Heart left ventricle (tissue), 16 donors: ENCODE results near the gene EIF4E3. TPM values are rescaled to one million over a fixed set of nuclear protein-coding genes. Genes with fewer than 3 reads are reported as not detected.

Experiments used
- ATAC-seq, 4 donors: fragments of 200-7000 bp; cut with Tn5 transposase; one replicate each; pipeline ENCODE4 v1.9.1; 2020 to 2022; ENCODE audit warnings: moderate library complexity in 4 of 4, mild to moderate bottlenecking in 3 of 4, moderate number of reproducible peaks in 1 of 4
- DNase-seq, 5 donors: peaks; one replicate each; pipeline ENCODE4 v3.0.0-alpha.2; 2020
- H3K27ac ChIP-seq, 12 donors: fragments of 200-600 bp; sonication (generic) in 4 of 12; one replicate each; pipeline versions ENCODE4 v1.5.0 to v1.8.0; 2016 to 2022; ENCODE audit warnings: mild to moderate bottlenecking in 2 of 12
- H3K27me3 ChIP-seq, 9 donors: fragments of 200-600 bp; sonication (generic) in 2 of 9; one replicate each; pipeline versions ENCODE4 v1.5.1 to v1.8.0; 2016 to 2022; ENCODE audit warnings: mild to moderate bottlenecking in 3 of 9
- H3K36me3 ChIP-seq, 9 donors: fragments of 200-600 bp; sonication (generic) in 2 of 9; one replicate each; pipeline versions ENCODE4 v1.5.0 to v1.8.0; 2018 to 2022; ENCODE audit warnings: mild to moderate bottlenecking in 2 of 9
- H3K4me1 ChIP-seq, 12 donors: fragments of 200-600 bp; sonication (generic) in 4 of 12; one replicate each; pipeline versions ENCODE4 v1.5.0 to v1.8.0; 2016 to 2022; ENCODE audit warnings: mild to moderate bottlenecking in 3 of 12
- H3K4me3 ChIP-seq, 12 donors: fragments of 200-600 bp; sonication (generic) in 4 of 12; one replicate each; pipeline versions ENCODE4 v1.5.0 to v1.8.0; 2017 to 2022; ENCODE audit warnings: mild to moderate bottlenecking in 9 of 12, moderate library complexity in 4 of 12
- H3K9me3 ChIP-seq, 12 donors: fragments of 200-600 bp; sonication (generic) in 4 of 12; one replicate each; pipeline versions ENCODE4 v1.5.0 to v1.8.0; 2016 to 2022; ENCODE audit warnings: mild to moderate bottlenecking in 1 of 12
- POLR2A ChIP-seq, 2 donors: fragments of 450-650 bp; IDR thresholded peaks; one replicate each; pipeline ENCODE4 v1.6.1; 2017; ENCODE audit warnings: antibody characterized with exemption in 2 of 2, mild to moderate bottlenecking in 2 of 2, moderate library complexity in 2 of 2
- WGBS, 4 donors: extraction: QIAGEN DNeasy Blood & Tissue Kit in 2 of 4; methylation state at CpG; one replicate each; pipeline versions ENCODE4 v1.1.5 to v1.1.7; 2013 to 2018; 5-methylcytosine and 5-hydroxymethylcytosine counted together
- intact Hi-C, 10 donors: fragments of 100-400 bp; cut with DNase I; formaldehyde crosslinking; loops; one replicate each; pipeline versions ENCODE4 v1.11.1 to v1.14.2; 2022
- polyA plus RNA-seq, 2 donors: library from polyadenylated mRNA; stranded (reverse); fragments of 200-250 nt; gene quantifications; one replicate each; pipeline ENCODE4 v1.2.3, GENCODE V29; 2013
- total RNA-seq, 9 donors: library from RNA; depleted of rRNA in 2 of 9; stranded (reverse); fragments of >200 nt in 2 of 9; fragmentation: NEBNext Ultra II Directional in 3 of 9; extraction: Animal tissue kit (Norgen Biotek cat#: 25700) in 3 of 9; gene quantifications; one replicate each; pipeline versions ENCODE4 v1.1.0 to v1.2.4, GENCODE V29; 2016 to 2023
- TF ChIP-seq, protein P1 (sequence below), 12 donors: fragments of 200-600 bp; sonication (generic) in 4 of 12; IDR thresholded peaks; one replicate each; pipeline versions ENCODE4 v1.5.0 to v1.8.0; 2018 to 2022; ENCODE audit warnings: antibody characterized with exemption in 12 of 12, mild to moderate bottlenecking in 5 of 12
- donor health status: ischemic (EF 13 %, LVEDD 7.1; RV severe dilation, severe dysfunction).
- donor health status: healthy with polysubstance abuse.
- donor health status: DM: no; HTN: yes; CAD: no.
- donor health status: DM: no; HTN: no; CAD: no.
- donor health status: ischemic (EF 25% LVEDD 6.9; RV normal size, moderate dysfunction).
- donor health status: ischemic (EF 25% LVEDD 5.7; RV mildly dilated, moderate dysfunction).
- donor health status: healthy.
- donor health status: DM: yes; HTN: yes; CAD: no.
- donor health status: ischemic (EF 35%, LVEDD 5.7; RV mildly dilated, moderate dysfunction).
- donor health status: nonischemic (EF 11% LVEDD 7.7; RV severe dilation, severe dysfunction).
- donor health status: DM: yes; HTN: yes; CAD: no.
- donor health status: PGD.
- donor health status: ischemic (EF 29% LVEDD 5.4; RV normal size, mild dysfunction).
- donor health status: nonischemic (EF 23%, LVEDD 6.1; RV moderate dilation, normal function).

EIF4E3 gene
- total and polyA plus RNA-seq, 11 donors, result 18.4 to 53.0 (median 45.4) TPM

DNA sequence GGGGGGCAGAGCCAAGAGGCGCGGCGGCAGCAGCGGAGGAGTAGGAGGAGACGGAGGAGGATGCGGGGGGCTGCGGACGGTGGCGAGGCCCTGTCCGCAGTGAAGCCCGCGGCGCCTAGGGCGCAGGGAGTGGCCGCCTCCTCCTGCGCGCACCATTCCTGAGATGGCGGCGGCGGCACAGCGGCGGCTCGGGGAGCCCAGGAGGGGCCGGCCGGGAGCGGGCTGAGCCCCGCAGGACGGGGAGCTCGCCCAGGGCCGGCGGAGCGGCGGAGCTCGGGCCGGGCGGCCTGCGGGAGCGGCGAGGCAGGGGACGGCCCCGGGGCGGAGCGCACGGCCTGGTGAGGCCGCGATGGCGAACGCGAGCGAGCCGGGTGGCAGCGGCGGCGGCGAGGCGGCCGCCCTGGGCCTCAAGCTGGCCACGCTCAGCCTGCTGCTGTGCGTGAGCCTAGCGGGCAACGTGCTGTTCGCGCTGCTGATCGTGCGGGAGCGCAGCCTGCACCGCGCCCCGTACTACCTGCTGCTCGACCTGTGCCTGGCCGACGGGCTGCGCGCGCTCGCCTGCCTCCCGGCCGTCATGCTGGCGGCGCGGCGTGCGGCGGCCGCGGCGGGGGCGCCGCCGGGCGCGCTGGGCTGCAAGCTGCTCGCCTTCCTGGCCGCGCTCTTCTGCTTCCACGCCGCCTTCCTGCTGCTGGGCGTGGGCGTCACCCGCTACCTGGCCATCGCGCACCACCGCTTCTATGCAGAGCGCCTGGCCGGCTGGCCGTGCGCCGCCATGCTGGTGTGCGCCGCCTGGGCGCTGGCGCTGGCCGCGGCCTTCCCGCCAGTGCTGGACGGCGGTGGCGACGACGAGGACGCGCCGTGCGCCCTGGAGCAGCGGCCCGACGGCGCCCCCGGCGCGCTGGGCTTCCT is 28.8 kb upstream of the EIF4E3 start, which contains the start of gene GPR27:
TSS of gene GPR27 (plus strand) at position 155 of the 909 bp plus-strand sequence. CDS start at position 350, 195 bp downstream.
- DNase-seq, result peak in 1 of 5 donors; percentile 31
- no peaks in the 10 kb centered on the region for H3K9me3 ChIP-seq
- peaks cover 0 to 35% (median 13%) of the 10 kb centered on the region in 9 donors for H3K27me3 ChIP-seq
- WGBS, 4 donors, result 0 to 1% (median 1%) methylated on average over 34 to 131 of the region's 131 CpGs; no CpG with 5 or more reads in 1 of the 4 donors
- no peak for TF ChIP-seq POLR2A (IDR thresholded peaks at IDR 0.05)
- TF ChIP-seq, protein P1, sequence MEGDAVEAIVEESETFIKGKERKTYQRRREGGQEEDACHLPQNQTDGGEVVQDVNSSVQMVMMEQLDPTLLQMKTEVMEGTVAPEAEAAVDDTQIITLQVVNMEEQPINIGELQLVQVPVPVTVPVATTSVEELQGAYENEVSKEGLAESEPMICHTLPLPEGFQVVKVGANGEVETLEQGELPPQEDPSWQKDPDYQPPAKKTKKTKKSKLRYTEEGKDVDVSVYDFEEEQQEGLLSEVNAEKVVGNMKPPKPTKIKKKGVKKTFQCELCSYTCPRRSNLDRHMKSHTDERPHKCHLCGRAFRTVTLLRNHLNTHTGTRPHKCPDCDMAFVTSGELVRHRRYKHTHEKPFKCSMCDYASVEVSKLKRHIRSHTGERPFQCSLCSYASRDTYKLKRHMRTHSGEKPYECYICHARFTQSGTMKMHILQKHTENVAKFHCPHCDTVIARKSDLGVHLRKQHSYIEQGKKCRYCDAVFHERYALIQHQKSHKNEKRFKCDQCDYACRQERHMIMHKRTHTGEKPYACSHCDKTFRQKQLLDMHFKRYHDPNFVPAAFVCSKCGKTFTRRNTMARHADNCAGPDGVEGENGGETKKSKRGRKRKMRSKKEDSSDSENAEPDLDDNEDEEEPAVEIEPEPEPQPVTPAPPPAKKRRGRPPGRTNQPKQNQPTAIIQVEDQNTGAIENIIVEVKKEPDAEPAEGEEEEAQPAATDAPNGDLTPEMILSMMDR (IDR thresholded peaks at IDR 0.05), result no peak
- intact Hi-C loops, result no loop called here
- peak within 1 kb of the TSS in 10 of 12 donors; percentile 41 to 67 (median 53) for H3K4me3 ChIP-seq
- no peaks in the 10 kb centered on the region for H3K36me3 ChIP-seq
- no peak within 1 kb of the TSS for H3K27ac ChIP-seq
- ATAC-seq, result peak in 3 of 4 donors; percentile 30 to 65 (median 64)
- peaks cover 0 to 17% (median 0%) of the 10 kb centered on the region in 12 donors for H3K4me1 ChIP-seq

GRCh38 chr3:71752831-71753700 is 27.9 kb upstream of the EIF4E3 start:
- DNase-seq (no peak), ATAC-seq (no peak)
- no peaks in the 10 kb centered on the region for H3K36me3 ChIP-seq
- intact Hi-C loops, result no loop called here
- peaks cover 0 to 35% (median 11%) of the 10 kb centered on the region in 9 donors for H3K27me3 ChIP-seq
- WGBS, 4 donors, result 8 to 21% (median 12%) methylated on average over 22 to 68 of the region's 68 CpGs
- no peak overlapping the region for H3K27ac ChIP-seq
- H3K4me1 ChIP-seq, result peaks cover 0 to 17% (median 0%) of the 10 kb centered on the region in 12 donors
- H3K4me3 ChIP-seq, result peak overlapping the region in 10 of 12 donors; percentile 41 to 67 (median 53)
- TF ChIP-seq, protein P1 (IDR thresholded peaks at IDR 0.05), result no peak
- no peak for TF ChIP-seq POLR2A (IDR thresholded peaks at IDR 0.05)
- H3K9me3 ChIP-seq, result no peaks in the 10 kb centered on the region

GRCh38 chr3:71751602-71752001 is 26.4 kb upstream of the EIF4E3 start:
- peaks cover 0 to 17% (median 0%) of the 10 kb centered on the region in 12 donors for H3K4me1 ChIP-seq

More at GRCh38 chr3:71751602-71752001, 26.4 kb upstream of the EIF4E3 start:
- Histone ChIP-seq H3K36me3 (no peaks in the 10 kb centered on the region), H3K4me3 (no peak overlapping the region), H3K9me3 (no peaks in the 10 kb centered on the region), H3K27me3 (peaks cover 0 to 26% (median 11%) of the 10 kb centered on the region in 9 donors), H3K27ac (no peak overlapping the region)
- intact Hi-C loops, result no loop called here
- DNase-seq (no peak), ATAC-seq (no peak)
- WGBS, 4 donors, result 85 to 96% (median 92%) methylated on average over 4 of the region's 4 CpGs
- no peak for TF ChIP-seq POLR2A (IDR thresholded peaks at IDR 0.05)
- TF ChIP-seq, protein P1 (IDR thresholded peaks at IDR 0.05), result no peak
